Right lobe of liver (tissue), 6 donors: ENCODE results near the gene MEF2A. TPM values are rescaled to one million over a fixed set of nuclear protein-coding genes. Genes with fewer than 3 reads are reported as not detected.

Experiments
- ATAC-seq, 4 donors: fragments of 200-7000 bp; cut with Tn5 transposase; one replicate each; pipeline ENCODE4 v1.9.1; 2020; ENCODE audit warnings: mild to moderate bottlenecking in 4 of 4, moderate library complexity in 4 of 4
- DNase-seq, 3 donors: peaks; one replicate each; pipeline ENCODE4 v3.0.0-alpha.2; 2020
- H3K27ac ChIP-seq, 3 donors: fragments of 200-600 bp; one replicate each; pipeline ENCODE4 v1.8.0; 2022
- H3K27me3 ChIP-seq, 2 donors: fragments of 200-600 bp; one replicate each; pipeline ENCODE4 v1.8.0; 2022
- H3K36me3 ChIP-seq, 4 donors: fragments of 200-600 bp; sonication (generic) in 1 of 4; one replicate each; pipeline versions ENCODE4 v1.5.1 to v1.8.0; 2017 to 2022; ENCODE audit warnings: control low read depth in 1 of 4
- H3K4me1 ChIP-seq, 4 donors: fragments of 200-600 bp; sonication (generic) in 1 of 4; one replicate each; pipeline versions ENCODE4 v1.5.1 to v1.8.0; 2017 to 2022; ENCODE audit warnings: control low read depth in 1 of 4
- H3K4me3 ChIP-seq, 3 donors: fragments of 200-600 bp; one replicate each; pipeline ENCODE4 v1.8.0; 2022
- H3K9me3 ChIP-seq, 4 donors: fragments of 200-600 bp; sonication (generic) in 1 of 4; one replicate each; pipeline versions ENCODE4 v1.5.1 to v1.8.0; 2017 to 2022; ENCODE audit warnings: control low read depth in 1 of 4
- POLR2A ChIP-seq: fragments of 450-650 bp; IDR thresholded peaks from one replicate; pipeline ENCODE4 v1.6.1; 2017; ENCODE audit warnings: antibody characterized with exemption, mild to moderate bottlenecking
- WGBS: methylation state at CpG from one replicate; pipeline ENCODE4 v1.1.6; 2018; ENCODE audit warnings: low coverage, low lambda C conversion rate; ENCODE audit not compliant: insufficient coverage; ENCODE audit errors: missing lambda C conversion rate; 5-methylcytosine and 5-hydroxymethylcytosine counted together
- intact Hi-C, 2 donors: fragments of 100-400 bp; cut with DNase I; formaldehyde crosslinking; loops; one replicate each; pipeline versions ENCODE4 v1.11.2 to v1.14.1; 2022
- total RNA-seq, 6 experiments: library from RNA; depleted of rRNA in 2 of 6; stranded (reverse); fragments of >200 nt in 2 of 6; fragmentation: NEBNext Ultra II Directional in 3 of 6; extraction: Animal tissue kit (Norgen Biotek cat#: 25700) in 3 of 6; gene quantifications; one replicate each; pipeline versions ENCODE4 v1.1.0 to v1.2.4, GENCODE V29; 2016 to 2023
- TF ChIP-seq, protein P1 (sequence below), 4 donors: fragments of 200-600 bp in 3 of 4; fragments of 450-650 bp in 1 of 4; IDR thresholded peaks; one replicate each; pipeline versions ENCODE4 v1.5.1 to v1.8.0; 2016 to 2022; ENCODE audit warnings: antibody characterized with exemption in 4 of 4, mild to moderate bottlenecking in 2 of 4
- donor health status: DM: no; HTN: yes; CAD: no.
- donor health status: DM: no; HTN: no; CAD: no.
- donor health status: DM: no; HTN: no; CAD: no.
- donor health status: DM: no; HTN: yes; CAD: no.
- donor health status: DM: no; HTN: yes; CAD: no.

The MEF2A gene
- total RNA-seq, 6 experiments from 2014 or later, result 20.1 to 35.5 (median 25.4) TPM

DNA sequence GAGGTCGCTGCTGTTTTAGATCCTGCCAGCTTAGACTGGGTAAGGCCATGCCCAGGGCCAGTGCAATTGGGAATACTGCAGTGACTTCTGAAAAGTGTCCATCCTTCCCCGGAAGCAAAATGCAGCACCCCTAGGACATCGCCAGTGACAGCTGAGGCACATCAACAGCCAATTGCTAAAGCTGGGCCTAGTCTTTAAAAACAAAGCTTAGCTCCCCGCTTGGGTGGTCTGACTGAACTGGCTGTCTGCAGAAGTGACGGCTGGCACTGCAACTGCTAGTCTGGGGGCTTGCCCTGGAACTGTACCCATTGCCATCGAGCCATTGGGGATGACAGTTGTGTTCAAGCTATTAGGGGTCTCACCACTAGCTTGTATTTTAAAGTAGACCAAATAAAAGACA lies 163.1 kb downstream of the MEF2A start:
- H3K36me3 ChIP-seq, result peaks cover 0 to 5% (median 0%) of the 10 kb centered on the region in 4 donors
- H3K9me3 ChIP-seq, result no peaks in the 10 kb centered on the region
- WGBS, result no CpG with 5 or more reads among the region's 6 CpGs
- intact Hi-C loops, result no loop called here
- DNase-seq (no peak), ATAC-seq (no peak)
- TF ChIP-seq POLR2A, result no peak
- TF ChIP-seq, protein P1, sequence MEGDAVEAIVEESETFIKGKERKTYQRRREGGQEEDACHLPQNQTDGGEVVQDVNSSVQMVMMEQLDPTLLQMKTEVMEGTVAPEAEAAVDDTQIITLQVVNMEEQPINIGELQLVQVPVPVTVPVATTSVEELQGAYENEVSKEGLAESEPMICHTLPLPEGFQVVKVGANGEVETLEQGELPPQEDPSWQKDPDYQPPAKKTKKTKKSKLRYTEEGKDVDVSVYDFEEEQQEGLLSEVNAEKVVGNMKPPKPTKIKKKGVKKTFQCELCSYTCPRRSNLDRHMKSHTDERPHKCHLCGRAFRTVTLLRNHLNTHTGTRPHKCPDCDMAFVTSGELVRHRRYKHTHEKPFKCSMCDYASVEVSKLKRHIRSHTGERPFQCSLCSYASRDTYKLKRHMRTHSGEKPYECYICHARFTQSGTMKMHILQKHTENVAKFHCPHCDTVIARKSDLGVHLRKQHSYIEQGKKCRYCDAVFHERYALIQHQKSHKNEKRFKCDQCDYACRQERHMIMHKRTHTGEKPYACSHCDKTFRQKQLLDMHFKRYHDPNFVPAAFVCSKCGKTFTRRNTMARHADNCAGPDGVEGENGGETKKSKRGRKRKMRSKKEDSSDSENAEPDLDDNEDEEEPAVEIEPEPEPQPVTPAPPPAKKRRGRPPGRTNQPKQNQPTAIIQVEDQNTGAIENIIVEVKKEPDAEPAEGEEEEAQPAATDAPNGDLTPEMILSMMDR (IDR thresholded peaks at IDR 0.05), result no peak
- H3K27me3 ChIP-seq, result no peaks in the 10 kb centered on the region
- H3K27ac ChIP-seq, result no peak overlapping the region
- H3K4me1 ChIP-seq, result peaks cover 0 to 14% (median 4%) of the 10 kb centered on the region in 4 donors
- H3K4me3 ChIP-seq, result no peak overlapping the region

DNA sequence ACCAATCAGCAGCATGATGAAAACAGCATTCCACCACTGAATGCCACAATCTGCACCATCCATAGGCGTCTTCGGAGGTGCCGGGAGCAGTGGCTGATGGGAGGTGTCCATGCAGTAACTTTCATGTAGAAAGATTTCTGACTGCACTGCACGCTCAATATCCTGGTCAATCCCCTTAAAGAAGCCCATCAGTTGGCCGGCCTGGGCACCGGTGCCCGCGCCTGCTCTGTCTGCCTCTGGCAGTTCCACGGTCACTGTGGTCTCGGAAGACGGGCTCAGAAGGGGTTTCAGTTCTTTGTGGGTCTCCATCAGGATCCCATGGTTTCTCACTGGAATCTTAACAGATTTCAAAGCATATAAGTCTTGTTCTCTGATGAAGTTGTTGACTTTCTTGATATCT lies 163.5 kb downstream of the MEF2A start:
- Histone ChIP-seq H3K9me3 (no peaks in the 10 kb centered on the region), H3K4me3 (no peak overlapping the region), H3K36me3 (peaks cover 0 to 5% (median 0%) of the 10 kb centered on the region in 4 donors), H3K4me1 (peaks cover 0 to 14% (median 4%) of the 10 kb centered on the region in 4 donors), H3K27me3 (no peaks in the 10 kb centered on the region), H3K27ac (no peak overlapping the region)
- no peak for ATAC-seq
- TF ChIP-seq, protein P1 (IDR thresholded peaks at IDR 0.05), result no peak
- no peak for TF ChIP-seq POLR2A
- intact Hi-C loops, result no loop called here
- no peak for DNase-seq
- WGBS, result 87% methylated on average over 6 of the region's 11 CpGs

DNA sequence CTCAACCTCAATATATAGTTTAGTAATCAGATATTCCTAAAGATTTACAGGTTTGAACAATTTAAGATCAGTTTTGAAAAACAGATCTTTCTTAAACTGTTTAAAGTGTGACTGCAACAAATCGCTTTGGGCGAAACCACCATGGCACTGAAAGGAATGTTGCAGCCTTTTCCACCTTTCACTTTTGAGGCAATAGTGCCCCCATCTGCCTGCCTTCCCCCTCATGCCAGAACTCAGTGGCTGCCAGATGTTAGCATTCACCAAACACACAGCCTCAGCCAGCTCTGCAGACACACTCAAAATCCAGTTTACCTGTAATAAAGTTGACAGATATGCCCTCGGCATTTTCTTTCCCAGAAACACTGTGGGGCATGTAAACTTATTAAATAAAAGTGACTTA lies 164.1 kb downstream of the MEF2A start:
- TF ChIP-seq, protein P1 (IDR thresholded peaks at IDR 0.05), result peak; percentile 30 to 49 (median 40)
- no peak for TF ChIP-seq POLR2A
- Histone ChIP-seq H3K9me3 (no peaks in the 10 kb centered on the region), H3K27me3 (no peaks in the 10 kb centered on the region), H3K4me1 (peaks cover 0 to 14% (median 4%) of the 10 kb centered on the region in 4 donors), H3K4me3 (no peak overlapping the region), H3K27ac (no peak overlapping the region), H3K36me3 (peaks cover 0 to 5% (median 0%) of the 10 kb centered on the region in 4 donors)
- intact Hi-C loops, result no loop called here
- WGBS, result 43% methylated on average over 3 of the region's 3 CpGs
- no peak for DNase-seq
- ATAC-seq, result peak in 2 of 4 donors; percentile 11 to 26

DNA sequence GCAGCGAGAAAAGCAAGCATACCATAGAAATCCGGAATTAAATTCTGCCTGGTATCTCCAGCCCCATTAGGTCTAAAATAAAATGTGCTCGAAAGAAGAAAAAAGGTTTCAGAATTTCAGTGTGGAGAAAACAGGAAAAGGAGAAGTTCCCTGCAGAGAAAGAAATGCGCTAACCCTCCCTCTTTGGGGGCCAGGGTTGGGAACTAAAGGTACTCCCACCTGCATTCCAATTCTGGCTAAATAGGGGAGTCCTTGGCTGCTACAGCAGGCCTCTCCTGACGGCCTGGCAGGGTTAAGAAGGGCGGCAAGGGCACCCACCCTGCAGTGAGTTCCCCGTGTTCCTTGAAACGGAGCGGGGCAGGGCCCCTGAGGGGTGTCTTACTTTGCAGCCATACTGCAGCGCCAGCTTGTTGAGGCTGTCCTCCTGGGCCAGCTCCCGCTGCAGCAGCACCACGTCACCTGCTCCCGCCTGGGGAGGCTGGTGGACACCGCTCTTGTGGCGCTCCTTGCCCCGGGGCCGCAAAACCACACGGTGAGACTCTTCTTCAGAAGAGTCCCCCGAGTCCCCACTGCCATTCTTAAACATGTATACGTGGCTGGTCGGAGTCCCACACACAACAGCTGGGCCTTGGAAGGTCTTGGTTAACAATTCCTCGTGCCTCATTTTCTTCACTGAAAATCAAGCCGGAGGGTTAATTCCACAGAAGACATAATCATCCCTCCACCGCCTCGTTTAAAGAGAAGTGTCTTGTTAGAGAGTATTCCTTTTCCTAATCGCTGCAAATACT lies 165.7 kb downstream of the MEF2A start:
- Histone ChIP-seq H3K4me3 (no peak overlapping the region), H3K36me3 (peaks cover 0 to 5% (median 0%) of the 10 kb centered on the region in 4 donors), H3K27ac (no peak overlapping the region), H3K27me3 (no peaks in the 10 kb centered on the region), H3K9me3 (no peaks in the 10 kb centered on the region), H3K4me1 (peaks cover 0 to 14% (median 4%) of the 10 kb centered on the region in 4 donors)
- no peak for ATAC-seq
- DNase-seq, result no peak
- intact Hi-C loops, result no loop called here
- 84% methylated on average over 19 of the region's 26 CpGs for whole genome bisulfite sequencing
- no peak for TF ChIP-seq POLR2A
- TF ChIP-seq, protein P1 (IDR thresholded peaks at IDR 0.05), result no peak
